HepG2 (cell line): ENCODE results near the gene SIRT5. TPM values are rescaled to one million over a fixed set of nuclear protein-coding genes. Genes with fewer than 3 reads are reported as not detected.

Source experiments
- ATAC-seq: fragments of 200-7000 bp; cut with Tn5 transposase; 3 replicates; pipeline ENCODE4 v1.9.1; 2020; ENCODE audit warnings: mild to moderate bottlenecking, moderate library complexity
- BruUV-seq: library from RNA; stranded (reverse); fragments of 400-500 nt; replicated peaks from 2 replicates; lab custom pipeline; 2021; lab: Mats Ljungman, UMichigan
- CTCF ChIA-PET: fragments of 300-600 bp; formaldehyde crosslinking; extraction: SDS; loops from one replicate; lab custom pipeline; 2021; ENCODE audit warnings: low total read pairs, inconsistent platforms, low intra/inter-chr PET ratio; lab: Yijun Ruan, JAX
- POLR2A ChIA-PET: fragments of 350-600 bp; sonication (Branson Sonifier 250); formaldehyde crosslinking; loops from one replicate; lab custom pipeline; 2020; ENCODE audit warnings: antibody characterized with exemption, inconsistent platforms; lab: Yijun Ruan, JAX
- DNase-seq: peaks from one replicate; pipeline ENCODE4 v3.0.0-alpha.2; 2015; ENCODE audit warnings: low spot score
- FAIRE-seq: peaks from 3 replicates; lab custom pipeline; 2011; peaks lifted over from hg19 to GRCh38; lab: Jason Lieb, UNC
- H2AFZ ChIP-seq: one replicate; pipeline ENCODE4 v1.6.1; 2011; ENCODE audit warnings: low read length, inconsistent platforms
- H3K27ac ChIP-seq: fragments of 300-600 bp; 3 replicates; pipeline ENCODE4 v1.8.0; 2011; ENCODE audit warnings: mixed run types, mild to moderate bottlenecking, mixed read lengths, low read length, inconsistent platforms; ENCODE audit not compliant: insufficient read depth; ENCODE audit errors: extremely low read length
- H3K27me3 ChIP-seq, 2 experiments: fragments of 200-600 bp in 1 of 2; 2 replicates in 1 of 2; 3 replicates in 1 of 2; pipeline versions ENCODE4 v1.6.0 to v1.8.0; 2011; ENCODE audit warnings: low read length in 2 of 2, mild to moderate bottlenecking in 2 of 2, moderate library complexity in 2 of 2, inconsistent platforms in 1 of 2; ENCODE audit not compliant: insufficient read depth in 2 of 2, control insufficient read depth in 1 of 2
- H3K36me3 ChIP-seq, 2 experiments: fragments of 200-600 bp in 1 of 2; replicated peaks in 1 of 2; 2 replicates in 1 of 2; 3 replicates in 1 of 2; pipeline versions ENCODE4 v1.5.1 to v1.8.0; 2011; ENCODE audit warnings: low read length in 2 of 2, inconsistent platforms in 1 of 2; ENCODE audit not compliant: insufficient read depth in 2 of 2, control insufficient read depth in 1 of 2
- H3K4me1 ChIP-seq: 2 replicates; pipeline ENCODE4 v1.5.1; 2012; ENCODE audit warnings: low read length, inconsistent platforms; ENCODE audit not compliant: insufficient read depth
- H3K4me2 ChIP-seq: 2 replicates; pipeline ENCODE4 v1.6.0; 2011; ENCODE audit warnings: low read depth, low read length, inconsistent platforms
- H3K4me3 ChIP-seq, 3 experiments: fragments of 200-600 bp in 1 of 3; sonication (generic), shearing (Covaris generic) in 1 of 3; replicated peaks in 1 of 3; 2 replicates each; pipeline ENCODE4 v1.5.1; 2011 to 2016; ENCODE audit warnings: low read length in 3 of 3, inconsistent platforms in 2 of 3, low read depth in 2 of 3, mild to moderate bottlenecking in 2 of 3, control low read depth in 1 of 3, mixed read lengths in 1 of 3; ENCODE audit not compliant: insufficient read depth in 1 of 3
- H3K79me2 ChIP-seq: one replicate; pipeline ENCODE4 v1.6.1; 2011; ENCODE audit warnings: low read length, inconsistent platforms; ENCODE audit not compliant: insufficient read depth
- H3K9ac ChIP-seq: 2 replicates; pipeline ENCODE4 v1.6.0; 2011; ENCODE audit warnings: mild to moderate bottlenecking, low read depth, low read length, inconsistent platforms; ENCODE audit not compliant: insufficient read depth
- H3K9me3 ChIP-seq: 2 replicates; pipeline ENCODE4 v1.5.1; 2012; ENCODE audit warnings: mild to moderate bottlenecking, low read length
- H4K20me1 ChIP-seq: 2 replicates; pipeline ENCODE4 v1.6.0; 2011; ENCODE audit warnings: inconsistent platforms, mild to moderate bottlenecking, low read length, moderate library complexity; ENCODE audit not compliant: insufficient read depth
- MIER2 ChIP-seq: IDR thresholded peaks from 2 replicates; pipeline ENCODE4 v1.6.1; 2016; ENCODE audit warnings: missing biosample characterization, missing genetic modification reagents
- MNT ChIP-seq: fragments of 450-650 bp; IDR thresholded peaks from 2 replicates; pipeline ENCODE4 v1.6.1; 2016
- YY1 ChIP-seq: IDR thresholded peaks from 2 replicates; pipeline ENCODE4 v1.6.1; 2011; ENCODE audit warnings: low read length, low read depth, moderate library complexity, mild to moderate bottlenecking; ENCODE audit not compliant: insufficient read depth, insufficient replicate concordance
- ZFP36L1 ChIP-seq: sonication (generic); formaldehyde crosslinking; IDR thresholded peaks from 2 replicates; pipeline ENCODE4 v1.8.0; 2022; ENCODE audit warnings: mild to moderate bottlenecking, missing genetic modification reagents, moderate library complexity
- ZNF235 ChIP-seq: sonication (generic); formaldehyde crosslinking; IDR thresholded peaks from 2 replicates; pipeline ENCODE4 v1.8.1; 2023; ENCODE audit warnings: mild to moderate bottlenecking, missing genetic modification reagents, borderline replicate concordance
- ZNF276 ChIP-seq: sonication (generic); formaldehyde crosslinking; IDR thresholded peaks from 2 replicates; pipeline ENCODE4 v1.4.0; 2020; ENCODE audit warnings: mild to moderate bottlenecking, low read depth, missing genetic modification reagents
- WGBS: methylation state at CpG from one replicate; pipeline ENCODE4 v1.1.6; 2017; ENCODE audit warnings: low lambda C conversion rate; 5-methylcytosine and 5-hydroxymethylcytosine counted together
- in situ Hi-C: cut with HindIII; loops from 2 replicates; pipeline ENCODE4 v1.10.0; 2017; ENCODE audit warnings: low pct_unique_long_range_greater_than_20kb; ENCODE audit not compliant: extremely low pct_ligation_motif_present
- intact Hi-C: fragments of 100-400 bp; cut with micrococcal nuclease; formaldehyde crosslinking; loops from one replicate; pipeline ENCODE4 v1.10.0; 2022; ENCODE audit not compliant: unreplicated experiment
- polyA plus RNA-seq, 8 experiments: library from polyadenylated mRNA; depleted of rRNA in 3 of 8; stranded (reverse) in 7 of 8; unstranded in 1 of 8; fragments of >200 nt; fragmentation: Illumina TruSeq in 4 of 8; extraction: Trizol in 4 of 8; gene quantifications; 2 replicates each; pipeline versions ENCODE4 v1.2.1 to v1.2.3, GENCODE V29; 2011 to 2016; ENCODE audit warnings: low read depth in 4 of 8, missing spikeins in 1 of 8, mixed read lengths in 1 of 8; ENCODE audit not compliant: insufficient read depth in 1 of 8
- total RNA-seq, 5 experiments: library from RNA; depleted of rRNA; stranded (reverse); fragments of >200 nt; fragmentation: Illumina TruSeq; extraction: Trizol; gene quantifications; 2 replicates each; pipeline ENCODE4 v1.2.3, GENCODE V29; 2016; ENCODE audit warnings: low read depth in 1 of 5

SIRT5 gene
- total and polyA plus RNA-seq, 2 of the 13 experiments (the other 11 are each of a cell fraction or from before 2014, with no cell fraction given) = 14.1 to 16.6 TPM

DNA sequence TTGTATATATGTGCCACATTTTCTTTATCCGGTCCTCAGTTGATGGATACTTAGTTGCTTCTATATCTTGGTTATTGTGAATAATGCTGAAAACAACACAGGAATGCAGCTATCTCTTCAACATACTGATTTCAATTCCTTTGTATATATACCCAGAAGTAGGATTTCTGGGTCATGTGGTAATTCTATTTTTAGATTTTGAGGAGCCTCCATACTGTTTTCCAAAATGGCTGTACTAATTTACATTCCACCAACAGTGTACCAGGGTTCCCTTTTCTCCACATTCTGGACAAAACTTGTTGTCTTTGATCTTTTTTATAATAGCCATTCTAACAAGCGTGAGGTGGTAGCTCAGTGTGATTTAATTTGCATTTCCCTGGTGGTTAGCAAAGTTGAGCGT lies 1.6 kb downstream of the SIRT5 start:
- CTCF ChIA-PET = interaction anchor here (2.0 kb wide), 1 partner anchor 29 kb away, joined by 7 read pairs; no protein-coding TSS in a partner anchor
- no TSS peak for BruUV-seq
- POLR2A ChIA-PET = interaction anchor here (2.4 to 4.4 kb wide), 2 partner anchors 38 to 248 kb away, joined by 24 to 119 read pairs; partner anchors contain the start of genes NOL7 and TBC1D7

DNA sequence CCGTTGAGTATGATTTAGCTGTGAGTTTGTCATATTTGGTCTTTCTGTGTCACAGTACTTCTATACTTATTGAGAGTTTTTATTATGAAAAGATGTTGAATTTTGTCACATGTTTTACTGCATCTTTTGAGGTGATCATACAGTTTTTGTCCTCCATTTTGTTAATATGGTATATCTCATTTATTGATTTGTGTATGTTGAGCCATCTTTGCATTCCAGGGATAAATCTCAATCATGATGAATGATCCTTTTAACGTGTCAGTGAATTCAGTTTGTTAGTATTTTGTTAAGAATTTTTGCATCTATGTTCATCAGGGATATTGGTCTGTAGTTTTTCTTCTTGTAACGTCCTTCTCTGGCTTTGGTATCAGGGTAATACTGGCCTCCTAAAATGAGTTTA lies 3.5 kb downstream of the SIRT5 start:
- Histone ChIP-seq H3K4me3 (no peak overlapping the region), H3K36me3 (peaks cover 0 to 5% of the 10 kb centered on the region in 2 experiments; a peak in 2 of 5 replicates), H3K4me2 (no peak overlapping the region), H3K27ac (no peak overlapping the region), H3K27me3 (no peaks in the 10 kb centered on the region), H3K9ac (no peak overlapping the region), H2AFZ (no peak overlapping the region), H3K4me1 (peaks cover 32% of the 10 kb centered on the region), H4K20me1 (no peaks in the 10 kb centered on the region), H3K79me2 (peaks cover 25% of the 10 kb centered on the region), H3K9me3 (no peaks in the 10 kb centered on the region)
- DNase-seq = no peak
- no peak for ATAC-seq
- intact Hi-C loops = no loop called here
- in situ Hi-C loops = loop anchor here (5.0 kb wide), 1 partner anchor 39 kb away; the partner anchor contains the start of gene NOL7
- WGBS = 93% methylated on average over 3 of the region's 3 CpGs
- ChIA-PET POLR2A (no interaction called here), CTCF (no interaction called here)
- FAIRE-seq = no peak
- BruUV-seq = no TSS peak
- TF ChIP-seq ZNF276 (CRISPR knock-in tag) (no peak), MNT (no peak), ZNF235 (CRISPR knock-in tag) (no peak)

More for the DNA sequence above, 1.6 kb downstream of the SIRT5 start:
- no peaks in the 10 kb centered on the region for H3K27me3 ChIP-seq
- no peak for ATAC-seq
- peaks cover 31% of the 10 kb centered on the region for H3K4me1 ChIP-seq
- in situ Hi-C loops = loop anchor here (5.0 kb wide), 1 partner anchor 41 kb away; the partner anchor contains the start of gene NOL7
- peaks cover 0 to 2% of the 10 kb centered on the region in 2 experiments; a peak in 2 of 5 replicates for H3K36me3 ChIP-seq
- WGBS = 88% methylated on average over 3 of the region's 3 CpGs
- H3K4me2 ChIP-seq = peak overlapping the region; percentile 22
- peak; percentile 42 for TF ChIP-seq YY1
- TF ChIP-seq MIER2 (CRISPR knock-in tag) = no peak
- peak; percentile 22; the same call in 1 of the 2 replicates for TF ChIP-seq ZFP36L1 (CRISPR knock-in tag)
- no peaks in the 10 kb centered on the region for H3K9me3 ChIP-seq
- H2AFZ ChIP-seq = no peak overlapping the region
- no peaks in the 10 kb centered on the region for H4K20me1 ChIP-seq
- H3K27ac ChIP-seq = no peak overlapping the region
- no peak for FAIRE-seq
- H3K79me2 ChIP-seq = peaks cover 25% of the 10 kb centered on the region
- no peak overlapping the region for H3K4me3 ChIP-seq
- no peak overlapping the region for H3K9ac ChIP-seq
- no peak for DNase-seq
- intact Hi-C loops = no loop called here
